Activated naive CD8-positive, alpha-beta T cell (primary cell): ENCODE results near the gene NRXN3.

Source experiments
- H3K27ac Mint-ChIP-seq: one replicate; pipeline ENCODE4 v1.8.0; 2021; ENCODE audit warnings: mixed read lengths
- H3K27me3 Mint-ChIP-seq: one replicate; pipeline ENCODE4 v1.8.0; 2021; ENCODE audit warnings: mixed read lengths
- H3K36me3 Mint-ChIP-seq: one replicate; pipeline ENCODE4 v1.8.0; 2021; ENCODE audit warnings: mixed read lengths
- H3K4me1 Mint-ChIP-seq: one replicate; pipeline ENCODE4 v1.8.0; 2021; ENCODE audit warnings: low read depth, mixed read lengths
- H3K4me3 Mint-ChIP-seq: one replicate; pipeline ENCODE4 v1.8.0; 2021; ENCODE audit warnings: mild to moderate bottlenecking, mixed read lengths
- H3K9me3 Mint-ChIP-seq: one replicate; pipeline ENCODE4 v1.8.0; 2021; ENCODE audit warnings: low read depth, mixed read lengths

The NRXN3 gene

DNA sequence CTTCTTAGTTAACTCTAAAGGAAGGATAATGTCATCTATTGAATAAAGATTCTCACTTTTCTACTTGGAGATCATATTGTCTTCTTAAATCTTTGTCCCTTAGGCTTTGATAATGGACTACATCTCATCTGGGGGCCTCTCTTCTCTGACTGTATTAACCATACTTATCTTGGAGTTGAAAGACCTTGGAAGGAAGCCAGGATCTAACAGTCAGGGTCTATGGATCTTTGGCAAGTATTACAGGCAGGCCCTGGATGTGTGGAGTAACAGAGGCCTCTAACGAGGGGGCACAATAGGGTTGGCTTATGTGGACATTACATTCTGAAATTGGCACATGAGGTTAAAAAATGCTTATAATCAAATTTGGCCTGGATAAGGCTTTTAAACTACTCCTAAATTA lies 513.8 kb downstream of the NRXN3 start:
- H3K9me3 Mint-ChIP-seq, result no peaks in the 10 kb centered on the region
- H3K4me1 Mint-ChIP-seq, result no peaks in the 10 kb centered on the region
- H3K4me3 Mint-ChIP-seq, result no peak overlapping the region
- no peaks in the 10 kb centered on the region for H3K36me3 Mint-ChIP-seq
- no peaks in the 10 kb centered on the region for H3K27me3 Mint-ChIP-seq
- no peak overlapping the region for H3K27ac Mint-ChIP-seq

DNA sequence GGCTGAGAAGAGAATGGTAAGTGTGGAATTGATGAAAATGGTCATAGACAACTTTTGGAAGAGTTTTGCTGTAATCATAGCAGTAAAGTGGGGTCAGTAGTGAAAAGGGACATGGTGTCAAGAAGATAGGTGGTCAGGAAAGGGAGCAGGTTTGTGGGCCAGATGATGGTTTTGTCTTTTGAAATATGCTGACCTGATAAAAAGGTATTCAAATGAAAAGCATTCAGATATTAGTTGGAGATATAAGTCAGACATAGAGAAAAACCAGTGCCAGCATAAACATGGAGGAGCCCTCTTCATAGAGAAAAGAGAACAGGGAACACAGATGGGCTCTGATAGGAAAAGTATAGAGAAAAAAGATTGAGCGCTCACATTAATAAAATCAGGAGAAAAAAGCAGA lies 518.3 kb downstream of the NRXN3 start:
- H3K9me3 Mint-ChIP-seq, result no peaks in the 10 kb centered on the region
- no peaks in the 10 kb centered on the region for H3K4me1 Mint-ChIP-seq
- no peak overlapping the region for H3K4me3 Mint-ChIP-seq
- H3K27ac Mint-ChIP-seq, result no peak overlapping the region
- no peaks in the 10 kb centered on the region for H3K27me3 Mint-ChIP-seq
- no peaks in the 10 kb centered on the region for H3K36me3 Mint-ChIP-seq

DNA sequence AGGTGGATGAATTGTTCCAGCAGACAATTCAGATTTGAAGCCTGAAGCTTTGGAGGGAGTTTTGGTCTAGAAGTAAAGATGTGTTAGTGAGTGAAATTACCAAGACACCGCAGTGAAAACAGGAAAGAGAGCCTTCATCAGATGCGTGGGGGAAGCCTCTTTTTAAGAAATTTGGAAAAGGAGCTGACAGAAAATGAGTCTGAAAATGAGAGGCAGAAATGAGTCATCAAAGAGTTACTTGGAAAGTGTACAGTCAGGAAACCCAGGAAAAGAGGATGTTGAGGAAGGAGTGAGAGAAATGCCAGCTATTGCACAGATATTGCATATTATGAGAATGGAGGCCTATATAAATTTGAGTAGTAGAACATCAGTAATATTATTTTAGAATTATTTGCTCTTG lies 520.7 kb downstream of the NRXN3 start:
- Mint-ChIP-seq H3K4me3 (no peak overlapping the region), H3K4me1 (no peaks in the 10 kb centered on the region), H3K36me3 (no peaks in the 10 kb centered on the region), H3K27me3 (peaks cover under 1% of the 10 kb centered on the region), H3K27ac (no peak overlapping the region), H3K9me3 (no peaks in the 10 kb centered on the region)

DNA sequence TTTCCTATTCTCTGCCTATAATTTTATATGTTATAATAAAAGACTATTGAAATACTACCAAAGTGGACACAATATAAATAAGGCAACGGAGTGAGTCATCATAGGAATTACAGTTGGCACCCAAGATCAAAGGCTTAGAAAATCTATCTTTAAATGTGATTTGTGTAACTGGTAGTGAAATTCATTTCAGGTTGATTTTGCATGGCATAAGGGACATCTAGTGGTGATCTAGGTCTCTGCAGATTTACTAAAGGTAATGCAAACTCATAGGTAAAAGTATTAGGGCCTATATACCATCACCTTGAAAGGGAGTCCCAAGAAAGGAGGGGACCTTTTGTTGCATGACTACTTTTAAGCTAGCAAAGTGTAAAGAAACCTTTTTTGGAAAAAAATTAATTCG lies 527.2 kb downstream of the NRXN3 start:
- Mint-ChIP-seq H3K27ac (no peak overlapping the region), H3K27me3 (peaks cover 1% of the 10 kb centered on the region), H3K9me3 (no peaks in the 10 kb centered on the region), H3K36me3 (no peaks in the 10 kb centered on the region), H3K4me3 (no peak overlapping the region), H3K4me1 (no peaks in the 10 kb centered on the region)

DNA sequence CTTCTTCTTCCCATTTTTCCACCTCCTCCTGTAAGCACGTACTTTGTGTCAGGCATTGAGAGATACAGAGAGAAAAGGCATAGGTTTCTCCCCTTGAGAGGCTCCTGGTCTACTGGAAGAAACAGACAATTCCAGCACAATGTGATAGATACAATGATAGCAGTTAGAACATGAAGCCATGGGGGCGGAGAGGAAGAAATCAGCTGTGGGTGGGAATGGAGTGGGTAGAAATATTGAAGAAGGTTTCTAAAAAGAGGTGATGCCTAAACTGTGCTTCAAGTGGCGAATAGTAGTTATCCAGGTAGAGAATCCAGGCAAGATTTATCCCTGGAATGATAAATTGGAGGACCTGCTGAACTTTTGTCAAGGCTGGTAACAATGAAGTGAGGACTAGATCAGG lies 528.8 kb downstream of the NRXN3 start:
- no peaks in the 10 kb centered on the region for H3K36me3 Mint-ChIP-seq
- no peak overlapping the region for H3K4me3 Mint-ChIP-seq
- no peaks in the 10 kb centered on the region for H3K4me1 Mint-ChIP-seq
- peaks cover 1% of the 10 kb centered on the region for H3K27me3 Mint-ChIP-seq
- no peak overlapping the region for H3K27ac Mint-ChIP-seq
- no peaks in the 10 kb centered on the region for H3K9me3 Mint-ChIP-seq

DNA sequence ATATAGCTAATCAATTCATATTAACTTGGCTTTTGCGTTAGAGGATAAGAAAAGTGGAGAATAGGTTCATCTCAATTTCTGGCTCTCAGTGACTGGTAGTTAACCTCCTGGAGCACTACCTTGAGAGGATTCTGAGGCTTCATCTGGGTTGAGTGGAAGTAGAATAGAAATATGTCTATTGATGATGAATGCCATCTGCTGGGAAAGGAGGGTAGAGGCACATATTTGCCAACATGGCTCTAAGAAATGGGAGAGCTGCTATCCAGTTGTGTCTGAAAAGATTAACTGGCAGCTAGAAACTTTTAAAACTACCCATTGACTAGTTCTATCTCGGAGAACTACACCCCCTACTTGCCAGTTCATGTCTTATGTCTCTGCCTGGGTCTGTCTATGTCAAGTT lies 530.1 kb downstream of the NRXN3 start:
- Mint-ChIP-seq H3K4me1 (no peaks in the 10 kb centered on the region), H3K27me3 (peaks cover 1% of the 10 kb centered on the region), H3K36me3 (no peaks in the 10 kb centered on the region), H3K9me3 (no peaks in the 10 kb centered on the region), H3K27ac (no peak overlapping the region), H3K4me3 (no peak overlapping the region)

DNA sequence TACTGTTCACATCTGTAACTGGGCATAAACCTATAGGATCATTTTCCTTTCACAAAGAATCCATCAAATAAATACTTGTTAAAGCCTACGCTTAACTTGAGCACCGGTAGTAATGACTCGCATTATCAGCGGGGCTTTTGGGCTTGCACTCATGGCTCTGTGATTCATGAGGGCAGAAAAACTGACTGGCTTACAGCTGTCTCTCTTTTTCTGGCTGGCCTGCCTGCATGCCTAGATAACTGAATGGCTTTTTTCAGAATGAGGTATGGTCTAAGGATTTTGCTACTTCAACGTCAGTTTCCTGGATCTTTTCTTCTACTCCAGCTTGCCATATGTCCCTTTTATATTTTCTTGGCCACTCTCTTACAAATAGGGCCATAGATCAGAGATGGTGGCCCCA lies 531.1 kb downstream of the NRXN3 start:
- Mint-ChIP-seq H3K9me3 (no peaks in the 10 kb centered on the region), H3K27ac (no peak overlapping the region), H3K4me3 (no peak overlapping the region), H3K4me1 (no peaks in the 10 kb centered on the region), H3K27me3 (no peaks in the 10 kb centered on the region), H3K36me3 (no peaks in the 10 kb centered on the region)

DNA sequence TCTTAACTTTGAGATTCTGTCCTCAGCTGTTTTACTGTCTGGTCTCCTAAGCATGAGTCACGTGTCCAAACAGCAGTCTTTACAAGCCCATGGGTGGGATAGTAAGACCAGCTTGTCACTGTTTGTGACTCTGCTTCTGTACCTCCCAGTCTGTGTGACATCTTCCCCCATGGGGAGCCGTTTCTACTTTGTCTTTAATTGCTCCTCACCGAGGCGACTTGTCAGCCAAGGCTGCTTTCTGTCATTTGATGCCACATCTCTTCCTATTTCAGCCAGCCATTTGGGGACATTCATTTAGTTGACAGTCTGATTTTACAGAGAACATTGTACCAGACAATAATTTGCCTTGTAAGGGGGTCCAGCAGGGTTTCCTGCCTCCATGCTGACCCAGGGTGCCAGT lies 534.8 kb downstream of the NRXN3 start:
- H3K4me3 Mint-ChIP-seq, result no peak overlapping the region
- H3K27me3 Mint-ChIP-seq, result peaks cover 3% of the 10 kb centered on the region
- no peak overlapping the region for H3K27ac Mint-ChIP-seq
- H3K36me3 Mint-ChIP-seq, result no peaks in the 10 kb centered on the region
- no peaks in the 10 kb centered on the region for H3K4me1 Mint-ChIP-seq
- H3K9me3 Mint-ChIP-seq, result no peaks in the 10 kb centered on the region

DNA sequence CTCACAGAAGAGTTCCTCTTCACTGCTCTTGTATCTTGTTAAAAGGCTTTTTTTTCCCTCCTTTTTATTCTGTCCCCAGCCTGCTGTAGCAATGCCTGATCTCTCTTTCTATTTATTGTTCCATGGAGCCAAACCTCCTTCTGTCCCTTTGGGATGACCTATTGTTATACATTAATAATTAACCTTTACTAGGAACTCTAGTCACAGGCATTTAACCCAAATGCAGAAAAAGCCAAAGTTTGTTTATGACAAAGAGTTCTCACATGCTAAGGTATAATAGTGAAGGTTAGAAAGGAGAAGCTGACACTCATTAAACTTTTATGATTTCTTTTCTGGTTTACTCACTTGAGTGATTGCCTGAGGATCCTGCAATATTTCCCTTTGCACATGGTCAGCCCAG lies 535.8 kb downstream of the NRXN3 start:
- H3K4me3 Mint-ChIP-seq, result no peak overlapping the region
- H3K27me3 Mint-ChIP-seq, result peaks cover 3% of the 10 kb centered on the region
- H3K27ac Mint-ChIP-seq, result no peak overlapping the region
- no peaks in the 10 kb centered on the region for H3K36me3 Mint-ChIP-seq
- H3K4me1 Mint-ChIP-seq, result no peaks in the 10 kb centered on the region
- no peaks in the 10 kb centered on the region for H3K9me3 Mint-ChIP-seq

DNA sequence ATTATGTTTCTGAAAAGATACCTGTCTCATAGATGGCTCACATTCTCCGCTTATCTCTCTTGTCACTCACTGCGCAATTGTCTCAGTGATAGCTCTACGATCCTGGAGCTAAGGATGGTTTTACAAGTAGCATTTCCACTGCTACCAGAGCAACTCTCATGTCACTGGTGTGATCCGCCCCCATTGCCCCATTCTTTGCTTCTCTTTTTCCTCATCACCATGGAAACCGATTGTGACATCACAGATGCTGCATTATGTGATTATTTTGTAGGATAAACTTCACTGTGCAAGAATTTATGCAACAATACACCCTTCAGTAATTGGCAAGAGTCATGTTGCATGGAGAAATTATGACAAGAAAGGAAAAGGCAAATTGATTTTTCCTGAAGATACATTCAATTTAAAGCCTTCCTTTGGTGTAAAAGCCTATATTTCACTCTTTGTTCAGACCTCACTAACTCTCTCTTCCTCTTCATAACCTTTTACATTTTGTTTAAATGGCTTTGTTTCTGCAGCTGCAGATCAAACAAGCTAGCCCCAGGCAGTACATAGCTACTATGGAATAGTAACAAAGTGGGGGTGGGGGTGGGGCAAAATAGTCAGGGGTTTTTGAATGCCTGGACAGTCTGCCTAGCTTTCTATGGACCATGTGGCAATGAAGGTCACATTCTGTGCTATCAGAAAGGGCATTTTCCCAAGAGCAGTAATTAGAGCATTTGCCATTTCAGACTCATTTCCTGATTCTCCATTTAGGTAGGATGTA lies 539.8 kb downstream of the NRXN3 start:
- H3K4me1 Mint-ChIP-seq, result no peaks in the 10 kb centered on the region
- H3K9me3 Mint-ChIP-seq, result no peaks in the 10 kb centered on the region
- H3K27me3 Mint-ChIP-seq, result peaks cover 3% of the 10 kb centered on the region
- no peak overlapping the region for H3K27ac Mint-ChIP-seq
- no peaks in the 10 kb centered on the region for H3K36me3 Mint-ChIP-seq
- H3K4me3 Mint-ChIP-seq, result no peak overlapping the region

DNA sequence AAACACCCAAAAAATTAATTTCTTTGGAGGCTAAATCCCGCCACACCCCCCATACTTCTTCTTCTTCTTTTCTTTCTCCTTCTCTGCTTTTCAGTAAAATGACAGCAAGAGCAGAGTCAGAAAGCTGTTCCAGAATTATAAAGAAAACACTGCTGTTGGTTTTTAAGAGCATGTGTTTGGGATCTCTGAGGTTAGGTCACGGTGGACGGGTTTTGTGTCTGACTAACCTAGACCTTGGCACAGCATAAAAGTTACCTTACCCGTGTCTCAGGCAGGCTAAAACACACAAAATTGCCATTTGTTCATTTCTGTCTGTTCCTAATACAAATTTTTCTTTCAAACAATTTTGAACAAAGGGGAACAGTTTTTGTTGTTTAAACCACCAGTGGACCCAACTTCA lies 540.8 kb downstream of the NRXN3 start:
- Mint-ChIP-seq H3K9me3 (no peaks in the 10 kb centered on the region), H3K4me1 (no peaks in the 10 kb centered on the region), H3K4me3 (no peak overlapping the region), H3K36me3 (no peaks in the 10 kb centered on the region), H3K27me3 (peaks cover 3% of the 10 kb centered on the region), H3K27ac (no peak overlapping the region)

DNA sequence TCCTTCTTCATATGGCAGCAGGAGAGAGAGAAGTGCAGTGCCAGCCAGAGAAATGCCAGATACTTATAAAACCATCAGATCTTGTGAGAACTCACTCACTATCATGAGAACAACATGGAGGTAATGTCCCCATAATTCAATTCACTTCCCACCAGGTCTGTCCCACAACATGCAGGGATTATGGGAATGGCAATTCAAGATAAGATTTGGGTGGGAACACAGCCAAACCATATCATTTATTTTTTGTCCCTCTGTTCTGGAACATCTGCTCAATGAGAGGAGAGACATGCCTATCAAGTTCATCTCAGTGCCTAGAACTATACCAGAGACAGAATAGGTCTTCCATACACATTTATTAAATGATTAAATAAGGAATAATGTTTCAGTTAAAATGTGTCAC lies 543.5 kb downstream of the NRXN3 start:
- Mint-ChIP-seq H3K36me3 (no peaks in the 10 kb centered on the region), H3K27ac (no peak overlapping the region), H3K27me3 (peaks cover 3% of the 10 kb centered on the region), H3K4me1 (no peaks in the 10 kb centered on the region), H3K9me3 (no peaks in the 10 kb centered on the region), H3K4me3 (no peak overlapping the region)

DNA sequence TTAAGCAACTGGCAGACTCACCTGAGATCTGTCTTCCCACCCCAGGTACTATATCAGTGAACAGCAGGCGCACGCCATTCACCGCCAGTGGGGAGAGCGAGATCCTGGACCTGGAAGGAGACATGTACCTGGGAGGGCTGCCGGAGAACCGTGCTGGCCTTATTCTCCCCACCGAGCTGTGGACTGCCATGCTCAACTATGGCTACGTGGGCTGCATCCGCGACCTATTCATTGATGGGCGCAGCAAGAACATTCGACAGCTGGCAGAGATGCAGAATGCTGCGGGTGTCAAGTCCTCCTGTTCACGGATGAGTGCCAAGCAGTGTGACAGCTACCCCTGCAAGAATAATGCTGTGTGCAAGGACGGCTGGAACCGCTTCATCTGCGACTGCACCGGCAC lies 544.5 kb downstream of the NRXN3 start:
- Mint-ChIP-seq H3K4me1 (no peaks in the 10 kb centered on the region), H3K9me3 (no peaks in the 10 kb centered on the region), H3K36me3 (no peaks in the 10 kb centered on the region), H3K27me3 (peaks cover 2% of the 10 kb centered on the region), H3K27ac (no peak overlapping the region), H3K4me3 (no peak overlapping the region)

DNA sequence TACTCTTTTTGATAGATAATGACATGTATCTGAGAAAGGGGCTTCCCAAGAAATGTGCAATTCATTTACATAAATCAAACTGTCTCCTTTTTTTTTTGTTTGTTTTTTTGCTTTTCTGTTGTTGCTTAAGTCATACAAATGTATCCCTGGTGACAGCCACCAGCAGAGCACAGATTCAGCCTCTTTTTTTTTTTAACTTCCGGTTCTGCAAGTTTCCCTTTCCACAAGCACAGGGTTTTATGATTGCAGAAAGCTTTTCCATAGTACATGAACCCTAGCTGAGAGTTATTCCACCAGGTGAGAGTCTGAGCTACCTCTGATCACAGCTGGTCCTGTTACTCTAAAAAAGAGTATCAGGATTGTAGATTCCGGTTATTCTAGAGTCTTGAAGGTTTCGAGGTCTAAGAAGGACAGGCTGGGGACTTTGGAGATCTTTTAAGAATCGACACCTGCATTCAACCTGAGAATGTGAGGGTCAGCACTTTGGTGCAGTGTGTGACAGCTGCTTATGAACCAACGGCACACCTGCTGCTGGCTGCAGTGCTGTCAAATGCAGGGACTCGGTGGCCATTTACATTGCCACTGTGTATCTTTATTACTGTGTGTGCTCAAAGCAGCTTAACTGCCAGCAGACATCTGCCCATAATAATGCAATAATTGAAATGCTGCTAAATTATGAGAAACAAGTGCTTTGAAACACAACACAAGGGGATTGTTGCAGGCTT lies 551.7 kb downstream of the NRXN3 start:
- no peaks in the 10 kb centered on the region for H3K36me3 Mint-ChIP-seq
- H3K27me3 Mint-ChIP-seq, result peaks cover 2% of the 10 kb centered on the region
- H3K4me3 Mint-ChIP-seq, result no peak overlapping the region
- H3K9me3 Mint-ChIP-seq, result no peaks in the 10 kb centered on the region
- no peaks in the 10 kb centered on the region for H3K4me1 Mint-ChIP-seq
- H3K27ac Mint-ChIP-seq, result no peak overlapping the region

DNA sequence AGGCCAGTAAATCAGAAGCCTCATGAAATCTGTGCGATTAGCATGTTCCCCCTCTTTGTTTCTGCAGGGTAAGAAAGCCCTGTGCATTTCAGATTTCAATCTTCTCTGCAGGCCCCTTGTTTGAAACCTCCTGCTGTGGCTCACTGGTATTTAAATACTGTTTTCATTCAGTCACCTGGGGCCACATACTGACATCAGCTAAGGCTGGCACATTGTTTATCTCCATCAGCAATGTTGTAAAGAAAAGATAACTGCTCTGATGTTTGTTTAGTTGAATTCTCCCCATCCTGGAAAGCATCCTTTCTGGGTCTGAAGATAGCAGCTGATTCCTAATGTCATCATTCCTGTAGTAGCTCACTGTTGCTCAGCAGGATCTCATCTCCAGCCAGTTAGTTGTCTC lies 554.9 kb downstream of the NRXN3 start:
- Mint-ChIP-seq H3K4me3 (no peak overlapping the region), H3K4me1 (no peaks in the 10 kb centered on the region), H3K9me3 (no peaks in the 10 kb centered on the region), H3K36me3 (no peaks in the 10 kb centered on the region), H3K27ac (no peak overlapping the region), H3K27me3 (peaks cover 2% of the 10 kb centered on the region)

DNA sequence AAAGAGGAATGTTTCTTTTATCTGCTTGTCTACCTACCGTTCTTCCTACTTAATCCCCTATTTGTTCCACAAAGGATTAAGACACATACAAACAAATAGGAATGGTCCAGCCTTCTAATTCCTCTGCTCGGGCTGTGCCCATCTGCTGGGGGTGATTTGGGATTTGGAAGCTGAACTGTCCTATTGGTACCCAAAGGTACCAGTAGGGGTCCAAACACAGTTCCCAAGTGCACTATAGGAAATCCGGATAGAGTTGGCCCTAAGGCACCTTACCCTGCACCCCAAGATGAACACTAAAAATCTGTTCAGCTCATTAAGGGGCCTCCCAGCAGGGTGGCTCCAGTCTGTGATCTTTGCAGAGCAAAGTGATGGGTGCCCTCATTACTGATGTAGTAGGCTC lies 566.9 kb downstream of the NRXN3 start:
- no peak overlapping the region for H3K4me3 Mint-ChIP-seq
- H3K36me3 Mint-ChIP-seq, result no peaks in the 10 kb centered on the region
- peaks cover 5% of the 10 kb centered on the region for H3K27me3 Mint-ChIP-seq
- peaks cover 9% of the 10 kb centered on the region for H3K9me3 Mint-ChIP-seq
- H3K27ac Mint-ChIP-seq, result no peak overlapping the region
- H3K4me1 Mint-ChIP-seq, result no peaks in the 10 kb centered on the region
